PC-9 (cell line): ENCODE results near the gene GXYLT1.

Experiments used
- EZH2 ChIP-seq: fragments of 200-600 bp; sonication (generic); IDR thresholded peaks from 2 replicates; pipeline ENCODE4 v1.8.0; 2017; ENCODE audit warnings: antibody characterized with exemption, low read depth
- TF ChIP-seq, protein P1 (sequence below): fragments of 200-600 bp; sonication (generic); conservative IDR thresholded peaks from 2 replicates; pipeline ENCODE4 v1.6.1; 2017; ENCODE audit warnings: mixed run types, antibody characterized with exemption, mild to moderate bottlenecking, moderate library complexity

DNA sequence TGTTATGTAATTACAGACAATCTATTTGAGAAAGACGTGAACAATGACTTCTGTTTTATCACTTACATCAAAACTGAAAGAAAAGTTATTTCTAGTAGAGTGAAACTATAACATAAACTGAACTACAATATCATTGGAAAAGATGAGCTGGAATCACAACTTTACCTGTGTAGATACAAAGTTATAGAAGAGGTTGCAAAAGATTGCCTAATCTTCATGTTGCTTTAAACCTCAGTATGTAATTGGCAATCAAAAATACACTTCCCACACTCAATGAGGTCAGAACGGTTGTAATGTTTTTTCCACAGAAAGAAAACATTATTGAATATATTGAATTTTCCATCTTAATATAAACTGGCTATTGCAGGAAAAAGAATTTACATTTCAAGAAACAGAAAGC, 37.7 kb upstream of the GXYLT1 start:
- TF ChIP-seq, protein P1, sequence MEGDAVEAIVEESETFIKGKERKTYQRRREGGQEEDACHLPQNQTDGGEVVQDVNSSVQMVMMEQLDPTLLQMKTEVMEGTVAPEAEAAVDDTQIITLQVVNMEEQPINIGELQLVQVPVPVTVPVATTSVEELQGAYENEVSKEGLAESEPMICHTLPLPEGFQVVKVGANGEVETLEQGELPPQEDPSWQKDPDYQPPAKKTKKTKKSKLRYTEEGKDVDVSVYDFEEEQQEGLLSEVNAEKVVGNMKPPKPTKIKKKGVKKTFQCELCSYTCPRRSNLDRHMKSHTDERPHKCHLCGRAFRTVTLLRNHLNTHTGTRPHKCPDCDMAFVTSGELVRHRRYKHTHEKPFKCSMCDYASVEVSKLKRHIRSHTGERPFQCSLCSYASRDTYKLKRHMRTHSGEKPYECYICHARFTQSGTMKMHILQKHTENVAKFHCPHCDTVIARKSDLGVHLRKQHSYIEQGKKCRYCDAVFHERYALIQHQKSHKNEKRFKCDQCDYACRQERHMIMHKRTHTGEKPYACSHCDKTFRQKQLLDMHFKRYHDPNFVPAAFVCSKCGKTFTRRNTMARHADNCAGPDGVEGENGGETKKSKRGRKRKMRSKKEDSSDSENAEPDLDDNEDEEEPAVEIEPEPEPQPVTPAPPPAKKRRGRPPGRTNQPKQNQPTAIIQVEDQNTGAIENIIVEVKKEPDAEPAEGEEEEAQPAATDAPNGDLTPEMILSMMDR = no peak
- no peak for TF ChIP-seq EZH2
